Stimulated activated CD8-positive, alpha-beta memory T cell treated with anti-CD3 and anti-CD28 coated beads, Interleukin-7, amount 100 ng/mL, for 48 hours (primary cell): ENCODE measurements around the gene GRIN3B.

ENCODE experiments used
- DNase-seq, 2 donors: peaks; one replicate each; pipeline ENCODE4 v3.0.0-alpha.2; 2020; ENCODE audit warnings: low read depth in 1 of 2; ENCODE audit errors: extremely low read depth in 1 of 2

The GRIN3B gene

DNA sequence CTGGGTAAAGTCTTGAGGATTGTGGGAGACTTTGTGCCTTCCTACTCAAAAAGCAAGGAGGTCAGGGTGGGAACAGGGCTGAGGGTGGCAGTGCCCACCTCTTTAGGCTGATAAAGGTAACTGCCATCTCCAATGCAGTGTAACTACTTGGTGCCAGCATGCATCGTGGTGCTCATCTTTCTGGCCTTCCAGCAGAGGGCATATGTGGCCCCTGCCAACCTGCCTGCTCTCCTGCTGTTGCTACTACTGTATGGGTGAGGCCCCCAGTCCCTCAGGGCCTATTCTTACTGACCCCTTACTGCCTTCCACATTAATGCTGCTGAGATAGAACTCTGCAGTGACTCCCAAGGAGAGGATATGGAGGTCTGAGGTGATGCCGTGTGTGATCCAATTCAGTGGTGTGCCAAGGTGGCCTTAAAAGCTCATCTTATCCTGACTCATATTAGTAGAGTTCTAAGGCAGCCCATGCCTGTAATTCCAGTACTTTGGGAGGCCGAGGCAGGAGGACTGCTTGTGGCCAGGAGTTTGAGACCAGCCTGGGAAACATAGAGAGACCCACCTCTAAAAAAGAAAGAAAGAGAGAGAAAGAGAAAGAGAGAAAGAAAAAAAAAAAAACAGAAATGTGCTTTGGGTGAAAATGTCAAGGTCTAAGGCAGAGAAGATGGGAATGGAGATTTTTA lies 57.1 kb downstream of the GRIN3B start:
- no peak for DNase-seq

DNA sequence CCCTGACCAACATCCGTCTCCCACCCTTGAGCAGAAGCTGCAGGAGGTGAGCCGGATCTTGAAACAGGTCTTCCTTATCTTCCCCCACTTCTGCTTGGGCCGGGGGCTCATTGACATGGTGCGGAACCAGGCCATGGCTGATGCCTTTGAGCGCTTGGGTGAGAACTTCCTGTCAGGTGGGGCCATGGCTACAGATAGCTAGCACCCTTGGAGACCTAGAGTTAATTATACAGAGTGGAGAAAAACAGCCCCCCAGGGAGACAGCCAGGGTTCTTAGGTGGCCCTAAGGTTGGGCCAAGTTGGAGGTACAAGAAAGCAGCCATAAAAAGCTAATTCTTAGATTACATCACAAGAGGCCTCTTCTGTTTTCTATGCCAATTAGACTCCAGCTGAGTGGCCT lies 57.9 kb downstream of the GRIN3B start:
- DNase-seq: no peak
